ENCODE data around the gene ADCY2.
A peak's percentile ranks its signal among the peaks of the same experiment; 100 is the strongest.

The ADCY2 gene

DNA sequence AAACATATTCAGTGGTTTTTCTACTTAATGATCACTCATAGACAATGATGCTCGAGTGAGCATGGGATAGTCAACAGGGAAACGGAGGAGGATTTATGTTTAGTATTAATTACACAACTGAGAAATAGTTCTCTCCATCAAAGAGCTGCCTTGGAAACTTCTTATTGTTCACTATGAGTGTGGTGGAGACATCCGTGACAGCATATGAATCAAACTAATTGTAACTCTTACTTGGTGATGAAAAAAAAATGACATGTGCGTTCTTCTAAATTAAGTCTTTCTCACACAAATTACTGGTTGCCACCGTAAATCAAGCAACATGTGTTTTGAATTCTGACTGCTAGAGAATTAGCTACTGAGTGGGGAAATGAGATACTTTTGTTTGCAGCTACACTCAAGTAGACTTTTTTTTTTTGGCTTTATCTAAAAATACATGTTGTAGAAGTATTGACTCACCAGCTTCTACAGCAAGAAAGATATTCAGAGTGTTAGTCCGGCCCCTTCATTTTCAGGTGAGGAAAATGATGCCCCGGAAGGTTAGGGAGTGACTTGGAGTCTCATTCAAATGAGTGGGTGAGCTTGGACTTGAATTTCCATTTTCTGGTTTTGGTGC, 275.5 kb downstream of the ADCY2 start:
- ATAC-seq, result no peak

DNA sequence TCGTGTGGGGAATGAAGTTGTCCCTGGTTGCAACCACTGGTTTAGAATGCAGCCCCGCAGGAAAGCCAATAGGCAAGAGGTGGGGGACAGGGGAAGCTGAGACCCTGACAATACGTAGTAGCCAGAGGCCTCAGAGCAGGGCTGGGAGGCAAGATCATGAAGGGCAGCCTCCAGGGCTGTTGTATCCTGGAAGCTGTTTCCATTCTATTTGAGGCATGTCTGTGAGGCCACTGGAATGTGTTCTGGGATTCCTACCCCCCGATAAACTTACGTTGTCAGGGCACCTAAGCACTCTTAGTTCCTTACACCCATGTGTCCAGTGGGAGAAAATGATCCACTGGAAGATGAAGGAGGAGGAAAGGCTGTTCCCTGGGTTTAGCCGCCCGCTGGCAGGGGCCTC, 277.7 kb downstream of the ADCY2 start:
- ATAC-seq, result no peak

DNA sequence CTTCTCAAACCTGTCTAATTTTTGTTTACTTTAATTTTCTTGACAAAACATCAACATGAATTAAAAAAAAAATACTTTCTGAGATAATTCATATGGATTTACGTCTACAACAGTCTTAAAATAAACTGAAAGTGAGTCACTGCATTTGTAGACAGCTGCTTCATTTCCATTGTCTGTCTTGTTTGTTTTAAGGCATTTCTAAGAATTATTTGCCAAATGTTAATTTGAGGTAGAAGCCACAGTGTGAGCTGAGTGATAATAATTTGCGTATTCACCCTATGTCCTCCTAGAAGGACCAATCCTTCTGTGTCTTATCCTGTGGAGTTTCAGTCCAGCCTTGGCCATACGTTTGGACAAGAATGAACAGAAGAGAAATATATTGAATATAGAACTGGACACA, 280.5 kb downstream of the ADCY2 start:
- ATAC-seq, result no peak

DNA sequence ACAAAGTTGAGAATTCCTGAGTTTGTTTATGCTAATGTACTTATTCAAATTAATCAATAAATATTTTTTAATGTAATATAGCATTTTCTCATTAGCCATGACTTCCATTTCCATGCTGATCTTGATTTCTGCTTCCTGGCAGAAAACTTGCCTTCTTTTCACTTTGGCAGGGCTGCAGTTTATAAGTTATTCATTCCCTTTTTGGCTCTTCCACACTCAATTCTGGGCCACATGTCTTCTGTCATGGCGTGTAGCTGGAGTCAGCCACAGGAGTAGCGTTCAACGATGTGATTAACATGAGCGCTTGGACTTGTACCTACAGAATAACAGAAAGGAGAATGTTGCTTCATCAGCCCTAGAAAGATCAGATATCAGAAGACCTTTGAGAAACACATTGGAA, 282.1 kb downstream of the ADCY2 start:
- ATAC-seq, result no peak

DNA sequence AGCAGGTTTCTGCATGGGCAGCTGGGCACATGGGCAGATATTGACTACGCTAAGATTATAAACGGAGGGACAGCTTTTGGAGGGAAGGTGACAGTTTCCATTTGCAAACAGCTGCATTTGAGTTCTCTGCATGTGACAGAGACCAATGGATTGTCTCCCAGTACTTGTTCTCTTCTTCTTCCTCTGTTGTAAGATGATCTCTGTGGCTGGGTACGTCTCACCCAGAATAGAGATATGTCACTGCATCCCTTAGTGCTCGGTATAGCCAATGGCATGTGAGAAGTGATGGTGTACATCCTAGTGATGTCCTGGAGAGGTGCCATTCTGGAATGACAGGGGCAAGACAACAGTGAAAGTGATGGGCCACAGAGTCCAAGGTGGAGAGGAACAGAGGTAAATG, 283.7 kb downstream of the ADCY2 start:
- no peak for ATAC-seq

DNA sequence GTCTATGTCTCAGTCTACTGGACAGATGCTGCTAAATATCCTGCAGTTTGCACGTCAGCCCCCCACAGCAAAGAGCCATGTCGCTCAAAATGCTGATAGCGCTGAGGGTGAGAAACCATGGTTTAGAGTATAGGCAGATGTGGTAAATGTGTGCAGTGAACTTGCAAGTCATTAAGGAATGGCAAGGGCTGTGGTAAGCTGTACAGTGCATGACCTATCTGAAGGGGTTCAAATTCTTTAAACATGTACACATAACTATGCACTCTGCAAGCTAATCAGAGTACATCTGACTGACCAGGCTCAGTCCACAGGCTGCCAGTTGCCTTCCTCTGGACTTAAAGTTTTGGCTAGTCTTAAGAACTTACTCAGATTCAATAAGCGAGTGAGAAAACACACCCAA, 284.3 kb downstream of the ADCY2 start:
- no peak for ATAC-seq

DNA sequence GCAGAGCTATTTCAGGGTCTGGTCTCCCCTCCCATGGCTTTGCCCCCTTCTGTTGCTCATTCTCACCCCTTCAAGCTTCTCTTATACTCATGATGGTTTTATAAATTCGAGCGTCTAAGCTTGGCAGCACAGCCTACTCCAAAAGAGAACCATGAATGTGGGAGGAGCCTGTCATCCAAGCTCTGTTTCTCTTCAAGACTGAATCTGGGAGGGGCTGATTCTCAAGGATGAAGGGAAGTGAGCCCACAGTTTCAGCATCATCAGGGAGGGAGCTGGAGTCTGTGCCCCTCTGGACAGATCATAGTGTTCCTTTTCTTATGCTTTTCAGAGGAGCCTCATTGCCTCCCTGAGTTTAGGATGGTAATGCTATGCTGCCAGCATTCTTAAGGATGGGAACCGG, 286.4 kb downstream of the ADCY2 start:
- no peak for ATAC-seq

DNA sequence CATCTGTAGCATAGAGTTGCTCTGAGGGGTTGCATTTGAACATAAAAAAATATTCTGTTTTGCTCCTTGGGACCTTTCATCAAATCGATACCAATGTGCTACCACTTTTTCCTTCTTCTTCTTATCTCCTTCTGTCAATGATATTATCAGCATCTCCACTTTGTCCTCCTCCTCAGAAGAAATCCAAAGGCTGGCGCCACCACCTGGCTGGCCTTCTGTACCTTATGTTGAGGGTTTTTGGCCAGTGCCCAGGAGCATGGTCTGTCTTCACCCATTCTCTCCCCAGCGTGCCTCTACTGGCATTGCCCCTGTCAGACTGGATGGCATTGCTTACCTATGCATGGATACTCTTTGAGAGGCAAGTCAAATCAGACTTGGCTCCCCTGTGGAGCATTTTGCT, 287.8 kb downstream of the ADCY2 start:
- ATAC-seq, result no peak

DNA sequence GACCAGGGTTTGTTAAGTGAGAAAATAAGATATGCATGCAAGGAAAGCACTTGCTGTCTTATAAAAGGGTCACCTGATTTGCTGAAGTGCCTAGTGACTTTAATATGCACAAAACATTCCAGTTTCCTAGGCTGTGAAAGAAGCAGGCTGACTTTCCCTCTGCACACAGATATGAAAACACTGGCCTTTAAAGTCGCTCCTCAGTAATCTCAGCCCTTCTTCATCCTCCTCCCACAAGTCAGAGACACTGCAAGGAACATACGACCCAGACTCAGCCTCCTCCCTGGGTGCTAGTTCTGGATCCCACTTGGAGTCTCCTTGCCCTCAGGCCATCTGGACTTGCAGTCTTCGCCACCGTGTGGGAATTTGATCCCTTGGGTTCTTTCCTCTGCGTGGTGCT, 288.9 kb downstream of the ADCY2 start:
- no peak for ATAC-seq

DNA sequence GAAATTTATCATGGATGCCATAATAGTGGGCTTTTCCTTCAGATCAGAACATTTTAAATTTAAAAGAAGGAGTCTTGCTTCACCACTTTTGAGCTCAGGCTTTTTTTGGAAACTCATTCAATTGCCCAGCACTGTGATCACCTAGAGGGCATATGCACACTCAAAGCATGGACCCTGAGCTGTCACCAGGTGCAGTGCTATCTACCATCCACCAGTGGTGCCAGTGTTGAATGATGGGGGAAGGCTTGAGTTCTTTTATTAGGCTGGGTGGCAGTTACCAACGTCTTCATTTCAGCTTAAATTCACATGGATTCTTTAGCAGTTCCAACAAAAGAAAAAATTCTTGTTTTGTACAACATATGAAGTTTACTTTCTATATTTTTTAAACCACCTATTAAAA, 290.9 kb downstream of the ADCY2 start:
- no peak for ATAC-seq

DNA sequence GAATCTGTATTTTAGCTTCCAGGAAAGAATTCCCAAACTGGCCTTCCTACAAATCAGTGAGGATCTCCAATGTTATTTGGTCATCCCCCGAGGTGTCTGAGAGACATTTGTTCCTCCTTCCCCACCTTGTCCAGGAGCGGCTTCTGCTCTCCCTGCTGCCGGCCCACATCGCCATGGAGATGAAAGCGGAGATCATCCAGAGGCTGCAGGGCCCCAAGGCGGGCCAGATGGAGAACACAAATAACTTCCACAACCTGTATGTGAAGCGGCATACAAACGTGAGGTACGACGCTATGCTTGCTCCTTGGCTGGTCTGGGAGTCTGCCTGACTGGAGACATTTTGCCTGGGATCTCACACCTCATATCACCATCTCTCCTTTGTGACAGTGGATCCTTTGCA, 294.6 kb downstream of the ADCY2 start:
- no peak for ATAC-seq

DNA sequence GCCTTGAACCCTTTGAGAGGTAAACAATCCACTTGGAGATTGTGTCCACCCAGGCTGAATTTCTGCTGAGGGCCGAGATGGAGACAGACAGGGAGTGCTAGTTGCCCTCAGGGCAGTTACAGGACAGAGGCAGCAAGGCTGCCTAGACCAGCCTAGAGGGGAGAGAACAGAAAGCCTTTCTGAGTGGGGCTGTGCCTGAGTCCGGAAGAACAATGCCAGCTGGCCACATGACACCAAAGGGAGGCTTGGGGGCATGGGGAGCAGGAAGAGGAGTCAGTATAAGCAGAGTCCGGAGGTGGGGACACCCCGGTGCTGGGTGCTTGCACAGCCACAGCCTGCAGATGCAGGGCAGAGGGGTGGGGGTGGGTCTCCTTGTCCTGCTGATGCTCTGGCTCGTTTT, 309.3 kb downstream of the ADCY2 start:
- ATAC-seq, result no peak

DNA sequence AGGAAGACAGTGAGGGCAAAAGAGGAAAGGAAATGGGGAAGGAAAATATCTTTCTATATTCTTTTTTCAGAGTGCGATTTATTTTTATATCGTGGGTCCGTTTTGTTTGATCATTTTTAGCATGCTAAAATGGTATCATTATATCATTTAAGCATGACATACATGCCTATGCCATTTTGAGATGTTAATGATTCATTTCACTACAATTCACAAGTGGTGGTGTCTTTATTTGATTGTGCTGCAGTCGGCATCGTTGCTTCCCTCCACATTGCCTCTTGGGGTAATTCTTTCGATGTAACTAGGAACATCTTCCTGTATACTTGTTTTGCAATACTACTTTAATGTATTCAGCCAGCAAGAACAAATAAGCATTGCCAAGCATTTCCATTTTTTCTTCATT, 309.8 kb downstream of the ADCY2 start:
- no peak for ATAC-seq

DNA sequence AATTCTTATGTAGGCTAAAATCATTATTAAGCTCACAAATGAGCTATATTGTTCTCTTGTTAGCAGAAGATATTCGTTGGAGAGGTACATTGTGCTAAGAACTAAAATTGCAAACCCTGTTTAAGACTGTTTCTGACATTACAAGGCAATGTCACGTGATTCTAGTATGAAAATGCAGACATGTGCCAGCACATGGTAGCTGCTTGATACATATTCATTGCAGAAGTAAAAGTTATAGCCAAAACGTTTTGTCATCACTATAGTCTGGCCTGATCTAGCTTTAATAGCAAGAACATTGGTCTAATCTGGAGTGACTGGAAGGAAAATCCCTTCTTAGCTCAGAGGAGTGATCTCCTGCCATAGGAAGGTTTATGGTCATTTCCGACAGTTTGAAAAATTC, 310.3 kb downstream of the ADCY2 start:
- no peak for ATAC-seq

DNA sequence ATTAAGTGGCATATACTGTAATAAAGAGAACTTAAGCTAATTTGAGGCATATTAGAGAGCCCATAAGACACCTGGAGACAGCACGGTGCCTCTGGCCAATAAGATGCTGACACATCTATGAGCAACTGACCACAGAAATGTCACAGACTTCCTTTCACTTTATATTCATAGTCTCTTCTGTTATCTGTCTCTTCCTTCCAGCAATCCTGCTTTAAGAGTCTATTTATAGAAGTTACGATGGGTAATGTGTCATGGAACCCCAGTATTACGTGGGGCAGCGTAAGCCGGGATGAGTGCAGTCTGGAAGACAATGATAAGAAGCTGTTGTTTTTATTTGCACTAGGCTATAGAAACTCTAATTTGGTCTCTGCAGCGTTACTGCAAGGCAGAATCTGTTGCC, 318.2 kb downstream of the ADCY2 start:
- ATAC-seq, result no peak

DNA sequence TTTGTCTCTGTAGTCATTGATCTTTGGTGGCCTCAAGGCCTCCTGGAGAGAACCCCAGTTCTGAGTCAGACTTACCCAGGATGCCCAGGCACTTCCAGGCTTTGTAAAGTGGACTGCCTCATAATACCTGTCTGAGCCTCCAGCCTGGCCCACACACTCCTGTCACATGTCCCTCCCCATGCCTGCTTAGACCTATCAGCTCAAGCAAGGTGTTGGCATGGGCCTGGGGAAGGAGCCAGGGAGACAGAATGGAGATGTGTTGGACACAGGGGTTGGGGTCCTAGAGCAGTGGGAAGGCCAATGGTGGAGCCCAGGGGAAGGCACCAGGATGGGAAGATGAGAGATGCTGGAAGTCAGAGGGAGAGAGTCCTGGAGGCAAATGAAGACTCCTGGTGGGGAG, 318.8 kb downstream of the ADCY2 start:
- ATAC-seq, result no peak

DNA sequence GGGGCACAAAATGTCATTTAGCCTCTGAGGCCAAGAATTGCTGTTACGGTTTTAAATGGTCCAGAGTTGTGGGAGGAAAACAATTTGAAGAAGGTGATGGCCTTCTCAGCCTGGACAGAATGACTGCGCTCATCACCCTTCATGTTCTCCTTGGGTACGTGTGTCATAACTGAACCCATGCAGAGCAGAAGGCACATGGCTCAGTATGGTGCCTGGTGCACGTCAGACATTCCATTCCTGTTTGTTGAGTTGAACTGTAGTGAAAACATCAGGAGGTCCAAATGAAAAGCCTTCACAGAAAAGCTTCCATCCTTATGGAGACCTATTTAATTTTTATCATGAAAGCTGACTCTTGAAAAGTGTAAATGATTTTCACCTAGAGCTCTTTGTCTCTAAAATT, 321.8 kb downstream of the ADCY2 start:
- no peak for ATAC-seq

DNA sequence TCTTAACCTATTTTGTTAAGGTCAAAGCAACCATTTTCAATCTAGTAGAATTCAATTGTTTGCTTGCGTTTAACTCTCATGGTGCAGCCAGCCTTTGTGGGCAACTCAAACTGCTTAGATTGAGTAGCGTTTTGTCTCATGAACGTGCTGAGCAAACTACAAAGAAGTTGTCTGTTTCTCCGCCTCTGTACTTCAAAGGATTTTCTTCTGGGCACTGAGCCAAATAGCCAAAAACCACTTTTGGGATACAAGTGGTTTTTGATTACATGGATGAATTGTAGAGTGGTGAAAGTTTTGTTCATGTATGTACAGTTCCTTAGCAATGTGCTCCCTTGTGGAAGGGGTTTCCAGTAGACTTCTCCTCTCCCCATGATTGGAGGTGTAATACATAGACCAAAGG, 332.1 kb downstream of the ADCY2 start:
- ATAC-seq, result no peak

DNA sequence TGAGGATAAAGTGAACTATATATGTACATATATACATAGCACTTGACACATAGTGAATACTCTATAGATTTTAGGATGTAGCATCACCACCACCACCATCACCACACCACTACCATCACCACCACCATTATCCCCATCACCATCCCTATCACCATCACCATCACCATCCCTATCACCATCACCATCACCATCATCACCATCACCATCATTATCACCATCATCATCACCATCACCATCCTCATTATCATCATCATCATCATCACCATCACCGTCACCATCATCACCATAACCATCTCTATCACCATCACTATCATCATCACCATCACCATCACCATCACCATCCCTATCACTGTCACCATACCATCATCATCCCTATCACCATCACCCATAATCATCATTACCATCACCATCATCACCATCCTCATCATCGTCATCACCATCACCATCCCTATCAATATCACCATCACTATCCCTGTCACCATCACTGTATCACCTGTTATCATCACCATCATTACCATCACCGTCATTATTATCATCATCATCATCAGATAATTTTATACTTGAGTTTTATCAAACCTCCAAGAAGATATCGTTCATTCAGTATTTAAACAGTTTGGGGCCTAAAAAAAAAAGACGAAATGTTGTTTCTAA, 345.6 kb downstream of the ADCY2 start:
- ATAC-seq, result no peak

DNA sequence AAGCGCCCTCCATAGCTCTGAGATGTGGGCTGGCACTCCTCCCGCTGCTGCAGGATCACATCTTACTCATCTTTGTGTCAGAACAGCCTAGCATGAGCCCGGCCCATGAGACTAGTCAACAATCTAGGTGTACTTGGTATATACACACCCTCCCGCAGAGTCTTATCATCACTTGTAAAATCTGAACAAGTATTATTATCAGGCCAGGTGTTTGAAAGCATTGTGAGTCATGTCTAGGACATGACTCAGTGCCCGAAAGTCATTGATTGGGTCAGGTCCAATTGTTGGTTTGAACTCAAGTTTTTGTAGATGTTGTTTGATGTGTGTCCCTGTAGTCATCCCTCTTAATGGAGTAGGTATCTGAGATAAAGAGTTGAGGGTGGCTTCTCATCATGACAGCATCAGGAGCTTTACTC, 346.3 kb downstream of the ADCY2 start:
- ATAC-seq, result peak; percentile 60 to 61

DNA sequence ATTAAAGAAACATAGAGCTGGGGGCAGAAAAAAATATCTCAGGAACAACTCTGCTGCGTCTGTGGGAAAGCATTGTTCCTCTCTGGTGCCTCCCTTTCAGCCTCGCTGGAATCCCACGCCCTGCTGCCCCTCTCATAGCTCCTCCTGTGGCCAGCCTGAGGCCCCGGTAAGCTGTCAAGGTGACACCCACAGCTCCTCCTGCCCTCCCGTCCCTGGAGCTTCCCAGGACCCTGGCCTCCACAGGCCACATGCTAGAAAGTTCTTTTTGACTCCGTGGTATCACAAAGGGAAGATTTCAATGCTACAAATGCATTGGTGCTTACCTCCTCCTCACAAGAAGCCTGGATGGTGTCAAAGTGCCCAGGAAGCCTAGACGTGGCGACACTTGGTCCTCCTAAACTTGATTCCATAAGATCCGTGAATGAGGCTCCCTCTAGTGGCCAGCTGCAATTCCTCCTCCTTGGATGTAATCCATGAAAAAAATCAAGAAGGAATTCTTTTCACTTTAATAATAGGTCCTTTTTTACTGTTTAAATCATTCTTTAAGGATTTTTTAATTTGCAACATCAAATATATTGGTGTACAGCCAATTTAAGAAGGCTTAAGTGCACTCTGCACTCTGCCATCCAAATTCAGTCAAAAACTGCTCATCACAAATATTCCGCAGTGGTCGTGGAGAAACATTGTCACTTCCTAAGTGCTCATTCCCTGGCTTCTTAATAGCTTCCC, 350.1 kb downstream of the ADCY2 start:
- ATAC-seq, result no peak

DNA sequence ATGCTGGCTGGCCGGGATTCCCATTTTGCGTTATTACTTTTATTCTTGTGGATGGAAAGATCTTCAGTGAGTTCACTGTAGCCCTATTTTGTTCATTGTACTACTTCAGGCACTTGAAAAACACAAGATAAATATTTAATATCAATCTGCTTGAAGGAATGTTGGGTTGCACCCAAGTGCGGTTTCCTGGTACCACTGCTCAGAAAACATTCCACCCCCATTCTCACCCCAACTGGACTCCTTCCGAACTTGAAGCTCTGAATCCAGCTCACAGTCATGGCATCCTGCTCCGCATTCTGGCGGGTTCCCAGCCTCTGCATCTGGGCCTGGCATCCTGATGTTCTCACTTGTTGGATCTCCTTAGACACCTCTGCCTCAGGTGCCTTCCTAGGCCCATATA, 351.8 kb downstream of the ADCY2 start:
- ATAC-seq, result no peak

DNA sequence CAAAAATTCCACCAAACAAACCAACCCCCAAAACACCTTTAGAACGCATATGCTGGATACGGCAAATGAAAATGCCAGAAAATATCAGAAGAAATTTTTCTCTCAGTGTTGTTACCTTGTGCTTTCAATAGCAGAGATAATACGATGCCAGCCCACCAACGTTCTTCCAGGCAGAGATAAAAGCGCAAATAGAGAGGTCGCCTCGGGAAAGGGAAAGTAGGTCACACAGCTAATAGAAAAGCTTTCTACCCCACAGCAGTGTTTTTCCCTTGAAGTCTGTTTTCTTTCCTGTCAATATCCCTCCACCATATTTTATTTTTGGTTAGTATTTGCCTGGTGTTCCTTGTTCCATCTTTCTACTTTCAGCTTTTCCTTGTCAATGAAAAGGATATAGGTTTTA, 353.7 kb downstream of the ADCY2 start:
- no peak for ATAC-seq

DNA sequence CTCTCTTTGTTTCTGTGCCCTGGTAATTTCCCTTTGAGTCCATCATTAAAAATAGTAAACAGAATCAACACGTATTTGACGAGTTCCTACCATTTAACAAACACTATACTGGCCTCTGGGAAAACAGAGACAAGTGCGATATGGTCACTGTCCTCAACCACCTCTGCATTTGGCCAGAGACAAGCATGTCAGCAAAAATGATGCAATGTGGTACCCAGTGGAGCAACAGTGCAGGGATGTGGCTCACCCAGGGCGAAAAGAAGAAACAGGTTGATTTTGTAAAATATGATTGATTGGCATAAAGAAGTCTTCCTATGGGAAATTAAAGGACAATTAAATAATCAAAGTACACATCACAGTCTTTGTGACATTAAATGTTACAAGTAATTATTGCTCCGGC, 355.9 kb downstream of the ADCY2 start:
- no peak for ATAC-seq

DNA sequence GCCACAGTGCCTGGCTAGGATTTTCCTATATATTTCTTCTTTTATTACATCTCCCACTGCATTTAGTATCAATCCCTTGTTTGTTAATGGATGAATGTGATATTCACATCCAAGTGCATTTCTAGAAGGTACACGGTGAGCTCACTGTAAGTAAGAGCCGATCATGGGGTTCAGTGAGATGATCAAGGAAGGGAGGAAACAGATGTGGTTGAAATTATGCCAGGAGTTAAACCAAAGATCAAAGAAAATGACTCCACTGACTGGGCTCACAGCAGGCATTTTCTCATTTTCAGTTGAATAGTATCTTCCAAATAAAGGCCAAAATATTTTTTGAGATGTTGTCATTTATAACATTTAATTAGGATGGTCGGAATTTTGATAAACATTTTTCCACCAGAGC, 357.2 kb downstream of the ADCY2 start:
- ATAC-seq, result no peak

Data from activated CD4-positive, CD25-positive, alpha-beta regulatory T cell treated with anti-CD3 and anti-CD28 coated beads, Interleukin-2, amount 50 U/mL, for 24 hours (primary cell).